Measurements from ENCODE around the gene PAQR4.
"Not testable (repeated sequence)": the region's sequence is repeated elsewhere in the genome, so short reads cannot be mapped to it uniquely, and the experiment has no call there.

The PAQR4 gene

DNA sequence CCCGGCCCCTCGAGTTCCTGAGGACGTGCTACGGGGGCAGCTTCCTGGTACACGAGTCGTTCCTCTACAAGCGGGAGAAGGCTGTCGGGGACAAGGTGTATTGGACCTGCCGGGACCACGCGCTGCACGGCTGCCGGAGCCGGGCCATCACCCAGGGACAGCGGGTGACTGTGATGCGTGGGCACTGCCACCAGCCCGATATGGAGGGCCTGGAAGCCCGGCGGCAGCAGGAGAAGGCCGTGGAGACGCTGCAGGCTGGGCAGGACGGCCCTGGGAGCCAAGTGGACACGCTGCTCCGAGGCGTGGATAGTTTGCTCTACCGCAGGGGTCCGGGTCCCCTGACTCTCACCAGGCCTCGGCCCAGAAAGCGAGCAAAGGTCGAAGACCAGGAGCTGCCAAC, 36.0 kb upstream of the PAQR4 start:
- Mint-ChIP-seq H3K9me3 (no peaks in the 10 kb centered on the region), H3K27me3 (no peaks in the 10 kb centered on the region), H3K27ac (no peak overlapping the region), H3K4me3 (no peak overlapping the region), H3K4me1 (ENCODE audit: low read depth in 2 of 2) (peaks cover 0 to 3% of the 10 kb centered on the region in 2 donors), H3K36me3 (ENCODE audit: insufficient read depth) (peaks cover 37% of the 10 kb centered on the region)
- ATAC-seq (replicated peaks) (no peak), DNase-seq (no peak)

- no peaks in the 10 kb centered on the region for H3K27me3 Mint-ChIP-seq
- no peaks in the 10 kb centered on the region for H3K9me3 Mint-ChIP-seq
- no peak for ATAC-seq (replicated peaks)
- no peak overlapping the region for H3K27ac Mint-ChIP-seq
- H3K36me3 Mint-ChIP-seq (ENCODE audit: insufficient read depth): peaks cover 43% of the 10 kb centered on the region
- no peak overlapping the region for H3K4me3 Mint-ChIP-seq
- peaks cover 0 to 3% of the 10 kb centered on the region in 2 donors for H3K4me1 Mint-ChIP-seq (ENCODE audit: low read depth in 2 of 2)
- no peak for DNase-seq
These were observed 35.4 kb upstream of the PAQR4 start for GRCh38 chr16:2933701-2934100.

- Mint-ChIP-seq H3K27me3 (no peaks in the 10 kb centered on the region), H3K36me3 (ENCODE audit: insufficient read depth) (peaks cover 47% of the 10 kb centered on the region), H3K9me3 (no peaks in the 10 kb centered on the region), H3K4me3 (no peak overlapping the region), H3K4me1 (ENCODE audit: low read depth in 2 of 2) (peaks cover 0 to 3% of the 10 kb centered on the region in 2 donors), H3K27ac (peak overlapping the region in 1 of 2 donors; percentile 23)
- ATAC-seq (replicated peaks) (no peak), DNase-seq (no peak)
These were observed 34.7 kb upstream of the PAQR4 start for GRCh38 chr16:2934450-2934849.

- Mint-ChIP-seq H3K27ac (no peak overlapping the region), H3K9me3 (no peaks in the 10 kb centered on the region), H3K4me1 (ENCODE audit: low read depth in 2 of 2) (peaks cover 0 to 3% of the 10 kb centered on the region in 2 donors), H3K27me3 (no peaks in the 10 kb centered on the region), H3K4me3 (no peak overlapping the region), H3K36me3 (ENCODE audit: insufficient read depth) (peaks cover 55% of the 10 kb centered on the region)
- ATAC-seq (replicated peaks) (no peak), DNase-seq (no peak)
These were observed 32.6 kb upstream of the PAQR4 start for GRCh38 chr16:2936436-2937011.

- H3K27ac Mint-ChIP-seq: no peak overlapping the region
- ATAC-seq (replicated peaks) (no peak), DNase-seq (no peak)
- no peaks in the 10 kb centered on the region for H3K9me3 Mint-ChIP-seq
- H3K4me3 Mint-ChIP-seq: no peak overlapping the region
- H3K4me1 Mint-ChIP-seq (ENCODE audit: low read depth in 2 of 2): peaks cover 0 to 3% of the 10 kb centered on the region in 2 donors
- no peaks in the 10 kb centered on the region for H3K27me3 Mint-ChIP-seq
- peaks cover 54% of the 10 kb centered on the region for H3K36me3 Mint-ChIP-seq (ENCODE audit: insufficient read depth)
These were observed 32.0 kb upstream of the PAQR4 start for GRCh38 chr16:2937170-2937569.

GRCh38 chr16:2938206-2938605, 30.9 kb upstream of the PAQR4 start:
- H3K36me3 Mint-ChIP-seq (ENCODE audit: insufficient read depth): peaks cover 60% of the 10 kb centered on the region

DNA sequence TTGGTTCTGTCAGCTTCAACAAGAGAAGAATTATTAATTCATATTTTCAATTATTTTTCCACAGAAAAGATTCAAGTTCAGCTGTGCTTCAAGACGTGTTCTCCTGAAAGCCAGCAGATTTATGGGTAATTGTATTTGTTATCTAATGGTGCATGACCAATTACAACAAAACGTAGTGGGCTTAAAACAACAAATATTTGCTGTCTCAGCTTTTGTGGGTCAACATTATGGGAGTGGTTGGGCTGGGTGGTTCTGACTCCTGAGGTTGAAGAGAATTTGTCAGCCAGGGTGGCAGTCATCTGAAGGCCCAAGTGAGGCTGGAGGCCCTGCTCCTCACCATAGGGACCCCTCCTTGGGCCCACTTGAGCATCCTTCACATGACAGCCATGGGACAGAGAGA, 29.2 kb upstream of the PAQR4 start:
- no peak overlapping the region for H3K4me3 Mint-ChIP-seq
- no peak for ATAC-seq (replicated peaks)
- no peak for DNase-seq
- peaks cover 64% of the 10 kb centered on the region for H3K36me3 Mint-ChIP-seq (ENCODE audit: insufficient read depth)
- H3K27me3 Mint-ChIP-seq: no peaks in the 10 kb centered on the region
- H3K9me3 Mint-ChIP-seq: no peaks in the 10 kb centered on the region
- no peak overlapping the region for H3K27ac Mint-ChIP-seq
- H3K4me1 Mint-ChIP-seq (ENCODE audit: low read depth in 2 of 2): no peaks in the 10 kb centered on the region

More at GRCh38 chr16:2938206-2938605, 30.9 kb upstream of the PAQR4 start:
- Mint-ChIP-seq H3K4me3 (no peak overlapping the region), H3K27me3 (no peaks in the 10 kb centered on the region), H3K4me1 (ENCODE audit: low read depth in 2 of 2) (peaks cover 0 to 3% of the 10 kb centered on the region in 2 donors), H3K9me3 (no peaks in the 10 kb centered on the region), H3K27ac (no peak overlapping the region)
- no peak for DNase-seq
- no peak for ATAC-seq (replicated peaks)

DNA sequence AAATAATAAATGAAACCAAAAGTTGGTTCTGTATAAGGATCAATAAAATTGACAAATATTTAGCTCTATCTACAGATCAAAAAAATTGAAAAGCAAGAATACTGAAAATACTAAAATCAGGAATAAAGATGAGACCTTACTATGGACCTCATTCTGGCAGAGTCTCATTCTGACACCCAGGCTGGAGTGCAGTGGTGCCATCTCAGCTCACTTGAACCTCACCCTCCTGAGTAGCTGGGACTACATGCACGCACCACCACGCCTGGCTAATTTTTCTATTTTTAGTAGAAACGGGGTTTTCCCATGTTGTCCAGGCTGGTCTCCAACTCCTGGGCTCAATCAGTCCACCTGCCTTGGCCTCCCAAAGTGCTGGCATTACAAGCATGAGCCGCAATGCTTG, 27.1 kb upstream of the PAQR4 start:
- no peaks in the 10 kb centered on the region for H3K4me1 Mint-ChIP-seq (ENCODE audit: low read depth in 2 of 2)
- H3K27ac Mint-ChIP-seq: no peak overlapping the region
- no peak overlapping the region for H3K4me3 Mint-ChIP-seq
- no peaks in the 10 kb centered on the region for H3K27me3 Mint-ChIP-seq
- DNase-seq (no peak), ATAC-seq (replicated peaks) (no peak)
- H3K9me3 Mint-ChIP-seq: no peaks in the 10 kb centered on the region
- peaks cover 50% of the 10 kb centered on the region for H3K36me3 Mint-ChIP-seq (ENCODE audit: insufficient read depth)

- ATAC-seq (replicated peaks); H3K4me1 Mint-ChIP-seq (ENCODE audit: low read depth in 2 of 2); H3K9me3 Mint-ChIP-seq; H3K27me3 Mint-ChIP-seq; H3K4me3 Mint-ChIP-seq; H3K27ac Mint-ChIP-seq; DNase-seq: not testable (repeated sequence)
- H3K36me3 Mint-ChIP-seq (ENCODE audit: insufficient read depth): peaks cover 42% of the 10 kb centered on the region
These were observed 25.4 kb upstream of the PAQR4 start for GRCh38 chr16:2943716-2944115.

DNA sequence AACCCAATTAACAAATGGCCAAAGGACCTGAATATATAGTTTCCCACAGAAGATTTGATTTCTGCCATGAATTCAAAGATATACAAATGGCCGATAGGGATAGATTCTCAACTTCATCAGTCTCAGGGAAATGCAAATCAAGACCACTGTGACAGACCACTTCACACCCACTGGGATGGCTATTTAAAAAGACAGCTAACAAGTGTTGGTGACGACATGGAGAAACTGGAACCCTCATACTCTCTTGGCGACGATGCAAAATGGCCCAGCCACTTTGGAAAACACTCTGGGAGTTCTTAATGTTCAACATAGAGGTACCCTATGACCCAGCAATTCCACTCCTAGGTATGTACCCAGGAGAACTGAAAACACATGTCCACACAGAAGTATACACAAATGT, 22.5 kb upstream of the PAQR4 start:
- no peaks in the 10 kb centered on the region for H3K9me3 Mint-ChIP-seq
- no peak overlapping the region for H3K27ac Mint-ChIP-seq
- H3K27me3 Mint-ChIP-seq: no peaks in the 10 kb centered on the region

GRCh38 chr16:2948807-2949704, 20.1 kb upstream of the PAQR4 start:
- Mint-ChIP-seq H3K9me3 (no peaks in the 10 kb centered on the region), H3K4me1 (ENCODE audit: low read depth in 2 of 2) (no peaks in the 10 kb centered on the region), H3K27me3 (peaks cover under 1 to 2% of the 10 kb centered on the region in 2 donors), H3K27ac (no peak overlapping the region), H3K36me3 (ENCODE audit: insufficient read depth) (peaks cover 3% of the 10 kb centered on the region), H3K4me3 (no peak overlapping the region)
- DNase-seq: no peak
- no peak for ATAC-seq (replicated peaks)

More for the DNA sequence above, 22.5 kb upstream of the PAQR4 start:
- H3K4me3 Mint-ChIP-seq: no peak overlapping the region
- DNase-seq (no peak), ATAC-seq (replicated peaks) (no peak)
- H3K36me3 Mint-ChIP-seq (ENCODE audit: insufficient read depth): peaks cover 21% of the 10 kb centered on the region
- H3K4me1 Mint-ChIP-seq (ENCODE audit: low read depth in 2 of 2): no peaks in the 10 kb centered on the region

GRCh38 chr16:2949705-2950352, 19.3 kb upstream of the PAQR4 start:
- no peaks in the 10 kb centered on the region for H3K9me3 Mint-ChIP-seq
- H3K36me3 Mint-ChIP-seq (ENCODE audit: insufficient read depth): peaks cover 3% of the 10 kb centered on the region
- H3K4me1 Mint-ChIP-seq (ENCODE audit: low read depth in 2 of 2): no peaks in the 10 kb centered on the region
- ATAC-seq (replicated peaks): no peak
- H3K4me3 Mint-ChIP-seq: no peak overlapping the region
- DNase-seq: no peak
- no peak overlapping the region for H3K27ac Mint-ChIP-seq
- peaks cover 5 to 7% of the 10 kb centered on the region in 2 donors for H3K27me3 Mint-ChIP-seq

GRCh38 chr16:2950353-2950724, 18.8 kb upstream of the PAQR4 start:
- H3K27me3 Mint-ChIP-seq: peaks cover 5 to 7% of the 10 kb centered on the region in 2 donors
- ATAC-seq (replicated peaks) (no peak), DNase-seq (no peak)
- no peak overlapping the region for H3K4me3 Mint-ChIP-seq
- H3K9me3 Mint-ChIP-seq: no peaks in the 10 kb centered on the region
- peaks cover 3% of the 10 kb centered on the region for H3K36me3 Mint-ChIP-seq (ENCODE audit: insufficient read depth)
- no peak overlapping the region for H3K27ac Mint-ChIP-seq
- no peaks in the 10 kb centered on the region for H3K4me1 Mint-ChIP-seq (ENCODE audit: low read depth in 2 of 2)

- peaks cover 3% of the 10 kb centered on the region for H3K36me3 Mint-ChIP-seq (ENCODE audit: insufficient read depth)
- no peak overlapping the region for H3K4me3 Mint-ChIP-seq
- no peaks in the 10 kb centered on the region for H3K4me1 Mint-ChIP-seq (ENCODE audit: low read depth in 2 of 2)
- no peak overlapping the region for H3K27ac Mint-ChIP-seq
- DNase-seq: no peak
- H3K9me3 Mint-ChIP-seq: no peaks in the 10 kb centered on the region
- peaks cover 5 to 10% of the 10 kb centered on the region in 2 donors for H3K27me3 Mint-ChIP-seq
- no peak for ATAC-seq (replicated peaks)
These were observed 18.4 kb upstream of the PAQR4 start for GRCh38 chr16:2950773-2951172.
